ENCODE data around the gene PCDHGC5. TPM values are rescaled to one million over a fixed set of nuclear protein-coding genes. Genes with fewer than 3 reads are reported as not detected.

PCDHGC5 gene
- total RNA-seq, 4 donors from 2014 or later = 1.1 to 3.2 (median 2.1) TPM

GRCh38 chr5:141524604-141525597 lies 36.0 kb downstream of the PCDHGC5 start:
- peak; percentile 66 for DNase-seq (ENCODE audit: low spot score)
- TF ChIP-seq, protein P1, sequence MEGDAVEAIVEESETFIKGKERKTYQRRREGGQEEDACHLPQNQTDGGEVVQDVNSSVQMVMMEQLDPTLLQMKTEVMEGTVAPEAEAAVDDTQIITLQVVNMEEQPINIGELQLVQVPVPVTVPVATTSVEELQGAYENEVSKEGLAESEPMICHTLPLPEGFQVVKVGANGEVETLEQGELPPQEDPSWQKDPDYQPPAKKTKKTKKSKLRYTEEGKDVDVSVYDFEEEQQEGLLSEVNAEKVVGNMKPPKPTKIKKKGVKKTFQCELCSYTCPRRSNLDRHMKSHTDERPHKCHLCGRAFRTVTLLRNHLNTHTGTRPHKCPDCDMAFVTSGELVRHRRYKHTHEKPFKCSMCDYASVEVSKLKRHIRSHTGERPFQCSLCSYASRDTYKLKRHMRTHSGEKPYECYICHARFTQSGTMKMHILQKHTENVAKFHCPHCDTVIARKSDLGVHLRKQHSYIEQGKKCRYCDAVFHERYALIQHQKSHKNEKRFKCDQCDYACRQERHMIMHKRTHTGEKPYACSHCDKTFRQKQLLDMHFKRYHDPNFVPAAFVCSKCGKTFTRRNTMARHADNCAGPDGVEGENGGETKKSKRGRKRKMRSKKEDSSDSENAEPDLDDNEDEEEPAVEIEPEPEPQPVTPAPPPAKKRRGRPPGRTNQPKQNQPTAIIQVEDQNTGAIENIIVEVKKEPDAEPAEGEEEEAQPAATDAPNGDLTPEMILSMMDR (IDR thresholded peaks at IDR 0.05) = peak in 2 of 3 donors; percentile 98 to 100

GRCh38 chr5:141525653-141526052 lies 36.8 kb downstream of the PCDHGC5 start:
- ATAC-seq (ENCODE audit: low FRiP score) = no peak
- TF ChIP-seq, protein P1 (IDR thresholded peaks at IDR 0.05) = no peak
- DNase-seq (ENCODE audit: low spot score) = no peak

More at GRCh38 chr5:141524604-141525597, 36.0 kb downstream of the PCDHGC5 start:
- peak; percentile 86 for ATAC-seq (ENCODE audit: low FRiP score)

DNA sequence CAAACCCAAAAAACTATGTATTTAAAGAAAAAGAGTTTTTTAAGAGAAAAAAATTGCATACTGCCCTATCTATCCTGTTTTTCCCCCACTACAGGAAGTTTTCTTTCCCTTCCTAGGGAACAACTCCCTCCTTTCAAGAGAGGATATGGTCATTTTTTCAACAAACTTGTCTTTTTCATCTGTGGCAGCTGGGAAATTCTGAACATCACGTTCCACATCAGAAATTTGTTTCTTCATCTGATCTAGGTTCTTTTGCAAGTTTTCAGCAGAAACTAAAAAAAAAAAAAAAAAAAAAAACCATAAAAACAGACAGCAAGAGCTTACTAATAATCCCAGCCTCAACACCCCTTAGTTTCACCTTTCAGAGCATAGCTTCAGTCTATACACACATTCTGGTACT lies 38.5 kb downstream of the PCDHGC5 start:
- TF ChIP-seq, protein P1 (IDR thresholded peaks at IDR 0.05) = no peak
- DNase-seq (ENCODE audit: low spot score) (no peak), ATAC-seq (ENCODE audit: low FRiP score) (no peak)

DNA sequence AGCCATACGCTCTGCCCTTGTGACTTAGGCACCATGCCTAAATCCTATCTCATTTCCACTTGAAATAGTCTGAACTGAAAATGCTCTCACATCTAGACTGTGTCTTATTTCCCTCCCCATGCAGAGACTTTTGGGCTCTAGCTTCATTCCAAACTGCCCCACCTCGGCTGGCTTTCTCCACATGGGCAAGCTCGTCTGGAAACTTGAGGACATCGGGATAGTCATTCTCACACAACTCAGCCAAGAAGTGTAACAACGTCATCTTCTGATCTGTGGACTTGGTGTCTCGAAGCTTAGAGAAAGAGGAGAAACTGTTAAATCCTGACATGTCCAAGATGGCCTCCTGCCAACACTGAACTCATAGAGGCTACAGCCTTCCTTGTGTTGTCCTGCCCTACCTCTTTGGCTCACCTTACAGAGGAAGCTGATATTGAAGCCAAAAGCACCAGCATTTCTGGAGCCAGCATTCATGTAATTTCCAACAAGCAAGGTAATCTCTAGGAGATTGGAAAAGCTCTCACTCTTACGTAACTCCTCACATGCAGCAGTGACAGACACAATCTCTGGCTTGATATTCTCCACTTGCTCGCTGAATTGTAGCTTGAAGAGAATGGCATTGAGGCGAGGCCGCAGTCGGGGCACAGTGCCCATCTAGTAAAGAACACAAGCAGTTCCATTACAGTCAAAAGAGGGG lies 39.6 kb downstream of the PCDHGC5 start:
- peak; percentile 21 for ATAC-seq (ENCODE audit: low FRiP score)
- DNase-seq (ENCODE audit: low spot score) = no peak
- TF ChIP-seq, protein P1 (IDR thresholded peaks at IDR 0.05) = no peak

GRCh38 chr5:141529002-141529401 lies 40.1 kb downstream of the PCDHGC5 start:
- TF ChIP-seq, protein P1 (IDR thresholded peaks at IDR 0.05) = no peak
- DNase-seq (ENCODE audit: low spot score) (no peak), ATAC-seq (ENCODE audit: low FRiP score) (peak; percentile 66)

GRCh38 chr5:141529873-141530272 lies 41.0 kb downstream of the PCDHGC5 start:
- ATAC-seq (ENCODE audit: low FRiP score) (no peak), DNase-seq (ENCODE audit: low spot score) (no peak)
- TF ChIP-seq, protein P1 (IDR thresholded peaks at IDR 0.05) = no peak
